Measurements from ENCODE around the gene TICAM1.
"Not testable (repeated sequence)": the region's sequence is repeated elsewhere in the genome, so short reads cannot be mapped to it uniquely, and the experiment has no call there.

The TICAM1 gene

DNA sequence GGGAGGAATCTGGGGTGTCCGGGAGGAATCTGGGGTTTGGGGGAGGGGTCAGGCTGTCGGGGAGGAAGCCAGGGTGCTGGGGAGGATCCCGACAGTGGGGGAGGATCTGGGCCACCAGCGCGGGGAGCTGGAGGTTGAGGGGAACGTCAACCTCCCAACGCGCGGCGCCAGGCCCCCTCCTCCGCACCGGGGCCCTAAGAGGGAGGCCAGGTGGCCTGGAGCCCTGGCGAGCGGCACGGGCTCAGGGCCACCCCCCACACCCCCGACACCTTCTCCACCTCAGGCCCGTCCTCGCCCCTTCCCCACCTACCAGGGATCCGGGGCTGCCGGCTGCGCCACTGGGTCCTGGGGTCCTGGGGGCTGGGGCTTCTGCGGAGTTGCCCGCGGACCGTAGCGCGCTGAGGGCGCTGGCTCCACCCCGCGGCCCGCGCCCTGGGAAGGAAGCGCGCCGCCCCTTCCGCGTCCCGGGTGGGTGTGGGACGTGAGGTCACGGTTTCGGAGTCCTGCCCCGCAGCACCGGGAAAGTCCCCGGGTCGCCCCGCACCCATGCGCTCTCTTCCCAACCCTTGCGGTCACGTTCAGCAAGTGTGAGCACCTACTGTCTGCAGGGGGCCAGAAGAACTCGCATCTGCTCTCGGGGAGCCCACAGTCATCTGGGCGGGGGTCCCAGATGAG, at the start of gene TICAM1:
Gene TICAM1 (minus strand): TSS at position 409 of the 675 bp plus-strand sequence. CDS start 13,335 bp downstream, outside the sequence.
- DNase-seq = peak; percentile 44

- DNase-seq = no peak
These were observed 47.5 kb upstream of the TICAM1 start for GRCh38 chr19:4879041-4879440.

DNA sequence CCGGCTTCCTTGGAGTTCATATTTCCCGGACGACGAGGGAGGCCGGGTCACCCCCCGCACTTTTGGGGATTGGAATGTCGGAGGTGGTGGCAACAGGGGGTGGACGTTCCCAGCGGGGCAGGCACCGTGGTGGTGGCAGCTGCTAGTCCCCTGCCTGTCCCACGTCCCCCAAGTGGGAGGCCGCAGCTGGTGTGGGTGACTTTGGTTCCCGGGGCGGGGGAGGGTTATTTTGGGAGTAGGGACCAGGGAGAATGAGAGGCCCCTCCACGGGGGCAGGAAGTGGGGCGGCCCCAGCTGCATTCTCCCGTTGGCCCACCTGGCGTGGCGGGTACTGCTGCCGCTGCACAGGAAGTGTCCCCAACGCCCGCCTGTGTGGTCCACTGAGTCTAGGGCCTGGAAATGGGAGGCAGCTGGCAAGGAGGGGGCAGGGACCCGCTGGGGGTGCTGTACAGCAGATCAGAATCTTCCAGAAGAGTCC, 47.0 kb upstream of the TICAM1 start:
- no peak for DNase-seq

DNA sequence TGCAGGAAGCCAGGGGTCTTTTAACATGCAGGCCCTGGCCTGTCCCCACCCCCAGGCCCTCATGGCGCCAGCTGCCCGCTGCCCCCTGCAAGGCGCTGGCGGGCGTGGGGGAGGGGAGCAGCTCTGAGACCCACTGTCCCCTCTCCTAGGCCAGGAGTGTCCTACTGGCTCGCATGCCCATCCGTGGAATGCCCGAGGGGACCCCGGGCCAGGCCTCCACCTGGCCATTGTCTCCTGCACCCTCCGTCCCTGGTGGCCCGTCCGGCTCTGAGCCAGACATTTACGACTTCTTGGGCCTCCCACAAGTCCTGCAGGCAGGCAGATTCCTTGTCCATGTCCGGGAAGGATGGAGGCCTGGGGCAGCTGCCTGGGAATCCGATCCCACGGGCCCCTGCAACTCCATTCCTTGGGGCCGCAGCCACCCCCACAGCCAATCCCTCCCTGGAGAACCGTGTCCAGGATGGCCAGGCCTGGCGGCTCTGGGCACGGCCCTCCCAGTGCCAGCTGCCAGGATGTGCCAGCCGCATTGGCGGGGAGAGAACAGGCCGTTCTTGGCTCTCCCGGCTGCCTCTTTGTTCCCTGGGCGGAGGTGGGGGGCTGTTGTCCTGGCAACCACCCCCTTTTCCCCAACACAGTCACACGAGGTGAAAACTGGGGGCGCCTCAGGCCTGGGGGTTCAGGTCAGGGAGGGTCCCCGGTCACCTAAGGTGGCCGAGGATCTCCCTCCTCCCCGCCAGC, 46.4 kb upstream of the TICAM1 start:
- no peak for DNase-seq

GRCh38 chr19:4873930-4874329, 42.4 kb upstream of the TICAM1 start:
- no peak for DNase-seq

DNA sequence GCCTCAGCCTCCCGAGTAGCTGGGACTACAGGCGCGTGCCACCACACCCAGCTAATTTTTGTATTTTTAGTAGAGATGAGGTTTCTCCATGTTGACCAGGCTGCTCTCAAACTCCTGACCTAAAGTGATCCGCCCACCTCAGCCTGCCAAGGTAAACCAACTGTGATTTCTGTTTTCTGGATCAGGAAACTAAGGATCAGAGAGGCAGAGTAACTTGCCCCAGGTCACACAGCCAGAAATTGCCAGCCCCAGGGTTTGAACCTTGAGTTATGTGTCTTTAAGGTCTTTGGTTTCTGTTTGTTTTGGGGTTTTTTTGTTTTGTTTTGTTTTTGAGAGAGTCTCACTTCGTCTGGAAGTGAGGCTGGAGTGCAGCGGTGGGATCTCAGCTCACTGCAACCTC, 40.2 kb upstream of the TICAM1 start:
- DNase-seq = no peak

GRCh38 chr19:4870025-4870700, 38.7 kb upstream of the TICAM1 start:
- peak; percentile 90 for DNase-seq

DNA sequence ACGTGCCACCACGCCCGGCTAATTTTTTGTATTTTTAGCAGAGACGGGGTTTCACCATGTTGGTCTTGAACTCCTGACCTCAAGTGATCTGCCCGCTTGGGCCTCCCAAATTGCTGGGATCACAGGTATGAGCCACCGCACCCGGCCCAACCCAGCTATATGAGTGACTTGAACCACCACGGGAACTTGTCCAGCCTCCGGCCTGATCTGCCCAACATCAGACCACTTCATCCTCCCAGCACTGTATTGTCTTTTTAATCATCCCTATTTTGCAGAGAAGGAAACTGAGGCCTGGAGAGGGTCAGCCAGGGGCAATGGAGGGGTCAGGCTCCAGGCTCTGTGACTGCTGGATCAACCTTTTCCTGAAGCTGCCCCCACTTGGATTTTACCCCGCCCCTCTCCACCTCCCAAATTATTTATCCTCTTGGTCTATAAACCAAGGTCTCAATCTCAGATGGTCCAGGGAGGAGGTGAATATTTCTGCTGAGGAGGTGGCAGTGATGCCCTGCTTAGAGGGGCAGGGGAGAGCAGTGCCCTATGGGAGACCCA, 36.8 kb upstream of the TICAM1 start:
- DNase-seq = no peak

DNA sequence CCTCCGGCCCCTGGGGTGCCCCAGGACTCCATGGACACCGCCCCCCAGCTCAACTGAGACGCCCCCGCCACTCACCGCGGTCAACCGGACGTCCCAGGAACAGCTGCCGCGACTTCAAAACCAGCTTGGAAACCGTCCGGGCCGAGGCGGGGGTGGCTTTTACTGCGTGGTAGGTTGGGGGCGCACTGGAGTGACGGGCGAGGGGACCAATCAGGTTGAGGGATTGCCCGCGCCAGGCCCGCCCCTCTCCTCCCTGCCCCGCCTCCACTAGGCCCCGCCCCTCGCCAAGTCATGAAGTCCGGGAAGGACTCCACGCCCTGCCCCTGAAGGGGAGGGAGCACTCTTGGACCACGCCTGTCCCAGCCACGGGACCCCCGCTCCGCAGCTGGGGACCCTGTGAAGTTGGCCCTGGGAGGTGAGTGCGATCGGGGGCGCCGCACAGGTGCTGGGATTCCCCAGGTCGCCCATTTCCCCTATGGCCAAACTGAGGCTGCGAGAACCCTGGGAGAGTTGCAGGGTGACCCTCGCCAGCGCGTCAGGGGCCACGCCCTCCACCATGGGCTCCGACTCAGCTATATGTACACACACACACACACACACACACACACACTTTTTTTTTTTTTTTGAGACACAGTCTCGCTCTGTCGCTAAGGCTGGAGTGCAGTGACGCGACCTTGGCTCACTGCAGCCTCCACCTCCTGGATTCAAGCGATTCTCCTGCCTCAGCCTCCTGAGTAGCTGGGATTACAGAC, 36.2 kb upstream of the TICAM1 start, which contains the start of gene PLIN3:
Gene PLIN3 (minus strand): TSS at position 134 of the 752 bp plus-strand sequence. CDS start 6,273 bp downstream, outside the sequence.
- DNase-seq = peak; percentile 94

GRCh38 chr19:4866595-4867424, 35.3 kb upstream of the TICAM1 start:
- peak; percentile 38 for DNase-seq

DNA sequence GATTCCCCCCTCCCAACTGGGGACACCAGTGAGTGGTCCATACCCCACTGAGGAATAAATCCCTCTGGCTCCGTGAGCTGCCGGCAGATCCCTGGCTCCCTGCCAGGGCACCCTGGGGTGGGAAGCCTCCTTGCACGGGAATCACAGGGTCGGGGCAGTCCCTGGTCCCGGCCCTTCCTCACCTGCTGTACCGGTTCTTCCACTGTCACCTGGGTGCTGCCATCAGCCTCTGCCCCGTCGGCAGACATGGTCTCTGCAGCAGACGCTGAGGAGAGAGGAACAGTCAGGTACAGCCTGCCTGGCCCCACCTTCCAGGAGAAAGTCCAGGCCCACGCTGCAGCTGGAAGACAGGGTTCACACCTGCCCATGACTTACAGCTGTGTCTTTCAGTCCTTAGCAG, 29.6 kb upstream of the TICAM1 start:
- DNase-seq = no peak

DNA sequence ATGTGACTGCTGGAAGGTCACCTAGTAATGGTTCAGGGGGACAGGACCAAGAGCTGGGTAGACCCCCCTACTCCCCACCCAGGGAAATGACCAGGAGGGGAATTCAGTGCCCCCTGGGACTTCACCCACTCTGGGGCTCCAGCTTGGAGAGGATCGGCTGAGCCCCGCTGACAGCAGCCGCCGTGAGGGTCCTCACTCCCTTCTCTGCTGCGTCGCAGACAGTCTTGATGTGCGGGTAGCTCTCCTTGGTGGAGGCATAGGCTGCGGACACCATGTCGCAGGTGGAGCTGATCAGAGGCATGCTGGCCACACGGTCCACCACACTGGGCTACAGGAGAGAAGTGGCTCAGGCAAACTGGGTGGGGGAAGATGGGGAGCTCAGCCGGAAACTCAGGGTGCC, 28.2 kb upstream of the TICAM1 start:
- no peak for DNase-seq

GRCh38 chr19:4856468-4856867, 25.0 kb upstream of the TICAM1 start:
- not testable (repeated sequence) for DNase-seq

- not testable (repeated sequence) for DNase-seq
These were observed 22.0 kb upstream of the TICAM1 start for GRCh38 chr19:4853506-4853905.

DNA sequence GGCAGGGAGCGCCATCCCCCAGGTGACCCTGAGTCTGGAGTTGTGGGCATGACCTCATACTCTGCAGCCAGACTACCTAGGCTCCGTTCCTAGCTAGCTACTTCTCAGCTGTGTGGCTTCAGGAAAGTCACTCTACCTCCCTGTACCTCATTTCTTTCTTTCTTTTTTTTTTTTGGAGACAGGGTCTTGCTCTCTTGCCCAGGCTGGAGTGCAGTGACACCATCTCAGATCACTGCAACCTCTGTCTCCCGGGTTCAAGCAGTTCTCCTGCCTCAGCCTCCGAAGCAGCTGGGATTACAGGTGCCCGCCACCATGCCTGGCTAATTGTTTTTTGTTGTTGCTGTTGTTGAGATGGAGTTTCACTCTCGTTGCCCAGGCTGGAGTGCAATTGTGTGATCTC, 21.0 kb upstream of the TICAM1 start:
- no peak for DNase-seq

- peak; percentile 58 for DNase-seq
These were observed 20.2 kb upstream of the TICAM1 start for GRCh38 chr19:4851551-4852290.

GRCh38 chr19:4849019-4849418, 17.5 kb upstream of the TICAM1 start:
- no peak for DNase-seq

GRCh38 chr19:4847190-4847973, 15.9 kb upstream of the TICAM1 start:
- DNase-seq = no peak

- not testable (repeated sequence) for DNase-seq
These were observed 14.5 kb upstream of the TICAM1 start for GRCh38 chr19:4845975-4846374.
